ENCODE data around the gene ZRSR2.

ZRSR2 gene

GRCh38 chrX:15856222-15856587, 65.9 kb downstream of the ZRSR2 start:
- H3K4me3 ChIP-seq (ENCODE audit: control insufficient read depth, low read depth, low read length): no peak overlapping the region
- TF ChIP-seq CTCF (conservative IDR thresholded peaks at IDR 0.05; ENCODE audit: control insufficient read depth, insufficient read depth, low read depth, low read length): no peak
- DNase-seq (ENCODE audit: low read depth): no peak

- H3K4me3 ChIP-seq (ENCODE audit: control insufficient read depth, low read depth, low read length): no peak overlapping the region
- DNase-seq (ENCODE audit: low read depth): no peak
- TF ChIP-seq CTCF (conservative IDR thresholded peaks at IDR 0.05; ENCODE audit: control insufficient read depth, insufficient read depth, low read depth, low read length): no peak
Observed at GRCh38 chrX:15856636-15857035, 66.4 kb downstream of the ZRSR2 start.

- no peak for TF ChIP-seq CTCF (conservative IDR thresholded peaks at IDR 0.05; ENCODE audit: control insufficient read depth, insufficient read depth, low read depth, low read length)
- H3K4me3 ChIP-seq (ENCODE audit: control insufficient read depth, low read depth, low read length): no peak overlapping the region
- DNase-seq (ENCODE audit: low read depth): no peak
Observed at GRCh38 chrX:15858051-15858450, 67.8 kb downstream of the ZRSR2 start.

- H3K4me3 ChIP-seq (ENCODE audit: control insufficient read depth, low read depth, low read length): no peak overlapping the region
- no peak for DNase-seq (ENCODE audit: low read depth)
- no peak for TF ChIP-seq CTCF (conservative IDR thresholded peaks at IDR 0.05; ENCODE audit: control insufficient read depth, insufficient read depth, low read depth, low read length)
Observed at GRCh38 chrX:15860921-15861320, 70.6 kb downstream of the ZRSR2 start.

GRCh38 chrX:15864023-15864422, 73.7 kb downstream of the ZRSR2 start:
- no peak overlapping the region for H3K4me3 ChIP-seq (ENCODE audit: control insufficient read depth, low read depth, low read length)
- no peak for TF ChIP-seq CTCF (conservative IDR thresholded peaks at IDR 0.05; ENCODE audit: control insufficient read depth, insufficient read depth, low read depth, low read length)
- no peak for DNase-seq (ENCODE audit: low read depth)

GRCh38 chrX:15864629-15865028, 74.3 kb downstream of the ZRSR2 start:
- no peak overlapping the region for H3K4me3 ChIP-seq (ENCODE audit: control insufficient read depth, low read depth, low read length)
- peak; percentile 29 for DNase-seq (ENCODE audit: low read depth)
- no peak for TF ChIP-seq CTCF (conservative IDR thresholded peaks at IDR 0.05; ENCODE audit: control insufficient read depth, insufficient read depth, low read depth, low read length)

GRCh38 chrX:15866147-15866546, 75.9 kb downstream of the ZRSR2 start:
- DNase-seq (ENCODE audit: low read depth): no peak
- H3K4me3 ChIP-seq (ENCODE audit: control insufficient read depth, low read depth, low read length): no peak overlapping the region
- TF ChIP-seq CTCF (conservative IDR thresholded peaks at IDR 0.05; ENCODE audit: control insufficient read depth, insufficient read depth, low read depth, low read length): no peak

Data from fibroblast of mammary gland (primary cell).